Spinal cord (tissue), 10 donors: ENCODE measurements around the gene SYVN1. TPM values are rescaled to one million over a fixed set of nuclear protein-coding genes. Genes with fewer than 3 reads are reported as not detected.
A peak's percentile ranks its signal among the peaks of the same experiment; 100 is the strongest.

ENCODE experiments used
- DNase-seq, 6 donors: peaks; one replicate each; pipeline versions ENCODE4 v3.0.0 to v3.0.0-alpha.2; 2013 to 2015; ENCODE audit warnings: low spot score in 6 of 6, low read depth in 4 of 6
- H3K27ac ChIP-seq: one replicate; pipeline ENCODE4 v1.5.1; 2013; ENCODE audit warnings: low read depth, low read length, control low read depth
- H3K27me3 ChIP-seq: one replicate; pipeline ENCODE4 v1.6.1; 2013; ENCODE audit warnings: low read length; ENCODE audit not compliant: control insufficient read depth, insufficient read depth
- H3K36me3 ChIP-seq: one replicate; pipeline ENCODE4 v1.6.1; 2013; ENCODE audit warnings: low read length; ENCODE audit not compliant: control insufficient read depth, insufficient read depth
- H3K4me1 ChIP-seq: one replicate; pipeline ENCODE4 v1.6.1; 2013; ENCODE audit warnings: low read length; ENCODE audit not compliant: control insufficient read depth, insufficient read depth
- H3K4me3 ChIP-seq: one replicate; pipeline ENCODE4 v1.5.1; 2013; ENCODE audit warnings: low read depth, low read length, control low read depth
- H3K9me3 ChIP-seq: one replicate; pipeline ENCODE4 v1.6.1; 2013; ENCODE audit warnings: low read length; ENCODE audit not compliant: control insufficient read depth, insufficient read depth
- WGBS: methylation state at CpG from one replicate; pipeline ENCODE4 v1.1.5; 2013; ENCODE audit warnings: missing lambda C conversion rate; ENCODE audit not compliant: insufficient coverage; 5-methylcytosine and 5-hydroxymethylcytosine counted together
- polyA plus RNA-seq, 2 donors: library from polyadenylated mRNA; unstranded; fragments of 120-200 nt; gene quantifications; one replicate each; pipeline ENCODE4 v1.2.1, GENCODE V29; 2013; ENCODE audit not compliant: insufficient read length in 2 of 2
- total RNA-seq, 2 donors: library from RNA; depleted of rRNA in 1 of 2; stranded (reverse); fragments of 120-200 nt in 1 of 2; fragments of >200 nt in 1 of 2; gene quantifications; one replicate each; pipeline versions ENCODE4 v1.2.3 to v1.2.4, GENCODE V29; 2013 to 2014
- donor health status: healthy.

The SYVN1 gene
- total and polyA plus RNA-seq, 4 donors, result 14.3 to 52.6 (median 31.3) TPM

GRCh38 chr11:65107078-65107477 is 27.2 kb downstream of the SYVN1 start:
- Histone ChIP-seq H3K36me3 (peaks cover 56% of the 10 kb centered on the region), H3K4me3 (no peak overlapping the region), H3K4me1 (peaks cover 27% of the 10 kb centered on the region), H3K27me3 (no peaks in the 10 kb centered on the region), H3K27ac (no peak overlapping the region), H3K9me3 (no peaks in the 10 kb centered on the region)
- DNase-seq, result no peak
- 98% methylated on average over 7 of the region's 15 CpGs for WGBS

- Histone ChIP-seq H3K4me3 (no peak overlapping the region), H3K27me3 (no peaks in the 10 kb centered on the region), H3K27ac (no peak overlapping the region), H3K36me3 (peaks cover 38% of the 10 kb centered on the region), H3K4me1 (peaks cover 18% of the 10 kb centered on the region), H3K9me3 (no peaks in the 10 kb centered on the region)
- DNase-seq, result no peak
- 43% methylated on average over 1 of the region's 4 CpGs for whole genome bisulfite sequencing
These were observed 29.7 kb downstream of the SYVN1 start for GRCh38 chr11:65104628-65105027.

DNA sequence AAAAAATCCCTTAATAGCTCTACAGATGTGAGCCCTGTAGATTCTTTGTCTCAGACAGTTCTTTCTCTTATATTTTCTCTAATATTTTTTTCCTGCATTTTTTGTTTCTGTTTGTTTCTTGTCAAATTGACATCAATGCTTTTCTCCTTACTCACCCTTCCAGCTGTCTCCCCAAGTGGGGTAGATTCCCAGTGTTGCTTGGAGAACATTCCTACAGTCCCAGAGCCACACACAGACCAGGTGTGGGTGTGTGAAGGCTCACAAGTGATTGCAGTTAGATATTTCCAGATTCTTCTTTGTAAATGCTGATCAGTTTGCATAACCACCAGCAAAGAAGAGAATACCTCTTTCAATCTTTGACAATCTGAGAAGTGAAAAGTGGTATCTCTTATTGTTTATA is 30.8 kb downstream of the SYVN1 start:
- Histone ChIP-seq H3K27me3 (no peaks in the 10 kb centered on the region), H3K4me3 (no peak overlapping the region), H3K9me3 (no peaks in the 10 kb centered on the region), H3K27ac (no peak overlapping the region), H3K36me3 (peaks cover 34% of the 10 kb centered on the region), H3K4me1 (peaks cover 18% of the 10 kb centered on the region)
- DNase-seq, result no peak

- 54% methylated on average over 6 of the region's 8 CpGs for WGBS
- H3K27ac ChIP-seq, result peak overlapping the region; percentile 57
- no peaks in the 10 kb centered on the region for H3K27me3 ChIP-seq
- H3K4me3 ChIP-seq, result no peak overlapping the region
- peak in 1 of 6 donors; percentile 62 for DNase-seq
- peaks cover 19% of the 10 kb centered on the region for H3K4me1 ChIP-seq
- H3K9me3 ChIP-seq, result no peaks in the 10 kb centered on the region
- peaks cover 27% of the 10 kb centered on the region for H3K36me3 ChIP-seq
These were observed 31.9 kb downstream of the SYVN1 start for GRCh38 chr11:65102142-65103095.

DNA sequence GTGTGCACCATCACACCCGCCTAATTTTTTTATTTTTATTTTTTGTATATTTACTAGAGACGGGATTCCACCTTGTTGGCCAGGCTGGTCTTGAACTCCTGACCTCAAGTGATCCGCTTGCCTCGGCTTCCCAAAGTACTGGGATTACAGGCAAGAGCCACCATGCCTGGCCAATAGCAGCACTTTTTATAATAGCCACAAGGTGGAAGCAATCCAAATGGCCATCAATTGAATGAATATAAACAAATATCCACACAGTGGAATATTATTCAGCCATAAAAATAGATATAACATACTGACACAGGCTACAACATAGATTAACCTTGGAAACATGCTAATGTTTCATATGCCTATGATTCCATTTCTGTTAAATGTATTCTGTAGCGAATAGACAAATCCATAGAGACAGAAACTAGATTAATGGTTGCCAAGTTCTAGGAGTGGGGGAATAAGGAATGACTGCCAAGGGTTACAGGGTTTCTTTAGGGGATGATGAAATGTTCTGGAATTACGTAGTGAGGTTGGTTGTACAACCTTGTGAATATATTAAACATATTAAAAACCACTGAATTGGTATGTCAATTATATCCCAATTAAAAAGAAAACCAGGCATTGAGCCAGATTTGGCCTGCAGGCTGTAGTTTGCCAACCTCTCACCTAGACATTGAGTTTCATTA is 33.5 kb downstream of the SYVN1 start:
- H3K36me3 ChIP-seq, result peaks cover 19% of the 10 kb centered on the region
- no peak overlapping the region for H3K4me3 ChIP-seq
- 95% methylated on average over 3 of the region's 6 CpGs for WGBS
- H3K27ac ChIP-seq, result no peak overlapping the region
- H3K4me1 ChIP-seq, result peaks cover 31% of the 10 kb centered on the region
- H3K9me3 ChIP-seq, result no peaks in the 10 kb centered on the region
- H3K27me3 ChIP-seq, result no peaks in the 10 kb centered on the region
- DNase-seq, result peak in 1 of 6 donors; percentile 6

DNA sequence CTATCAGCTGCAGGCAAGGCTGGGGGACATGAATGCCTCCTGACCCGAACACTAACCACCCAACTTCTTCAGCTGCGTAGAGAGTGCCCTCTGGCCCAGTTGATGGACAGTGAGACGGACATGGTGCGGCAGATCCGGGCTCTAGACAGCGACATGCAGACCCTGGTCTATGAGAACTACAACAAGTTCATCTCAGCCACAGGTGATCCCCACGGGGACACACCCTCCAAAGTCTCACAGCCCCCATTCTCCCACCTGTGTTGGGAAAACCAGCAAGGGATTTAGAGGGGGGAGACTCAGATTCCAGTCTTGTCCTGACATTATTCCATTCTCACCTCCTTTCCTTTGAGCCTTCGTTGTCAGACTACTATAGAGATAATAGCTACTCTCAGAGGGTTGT is 37.4 kb downstream of the SYVN1 start:
- peak overlapping the region; percentile 86 for H3K4me3 ChIP-seq
- peak overlapping the region; percentile 87 for H3K27ac ChIP-seq
- H3K9me3 ChIP-seq, result no peaks in the 10 kb centered on the region
- H3K36me3 ChIP-seq, result peaks cover 10% of the 10 kb centered on the region
- no peaks in the 10 kb centered on the region for H3K27me3 ChIP-seq
- DNase-seq, result no peak
- peaks cover 26% of the 10 kb centered on the region for H3K4me1 ChIP-seq
- WGBS, result 40% methylated on average over 1 of the region's 8 CpGs

GRCh38 chr11:65095974-65096806 is 38.1 kb downstream of the SYVN1 start, which contains the start of gene VPS51:
Gene VPS51 (plus strand): TSS chr11:65096214. CDS start chr11:65096251, 37 bp downstream.
- Histone ChIP-seq H3K4me3 (peak within 1 kb of the TSS; percentile 86), H3K27ac (peak within 1 kb of the TSS; percentile 87), H3K27me3 (no peaks in the 10 kb centered on the region), H3K4me1 (peaks cover 19% of the 10 kb centered on the region), H3K36me3 (peaks cover 10% of the 10 kb centered on the region), H3K9me3 (no peaks in the 10 kb centered on the region)
- under 1% methylated on average over 45 of the region's 52 CpGs for WGBS
- DNase-seq, result peak; percentile 78 to 98 (median 88)

DNA sequence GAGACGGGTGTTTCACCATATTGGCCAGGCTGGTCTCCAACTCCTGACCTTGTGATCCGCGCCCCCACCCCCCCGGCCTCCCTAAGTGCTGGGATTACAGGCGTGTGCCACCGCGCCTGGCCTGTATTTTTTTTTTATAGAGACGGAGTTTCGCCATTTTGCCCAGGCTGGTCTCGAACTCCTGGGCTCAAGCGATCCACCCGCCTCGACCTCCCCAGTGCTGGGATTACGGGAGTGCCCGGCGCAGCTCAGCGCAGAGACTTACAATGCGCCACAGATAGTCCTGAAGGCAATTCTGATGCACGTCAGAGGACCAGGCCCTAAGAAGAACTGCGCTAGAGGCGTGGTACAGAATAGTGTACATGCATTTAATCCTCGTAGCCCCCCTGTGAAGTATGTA is 38.9 kb downstream of the SYVN1 start:
- Histone ChIP-seq H3K4me3 (peak overlapping the region; percentile 86), H3K27ac (peak overlapping the region; percentile 87), H3K9me3 (no peaks in the 10 kb centered on the region), H3K27me3 (no peaks in the 10 kb centered on the region), H3K4me1 (peaks cover 19% of the 10 kb centered on the region), H3K36me3 (peaks cover 13% of the 10 kb centered on the region)
- DNase-seq, result no peak
- 70% methylated on average over 22 of the region's 22 CpGs for WGBS

DNA sequence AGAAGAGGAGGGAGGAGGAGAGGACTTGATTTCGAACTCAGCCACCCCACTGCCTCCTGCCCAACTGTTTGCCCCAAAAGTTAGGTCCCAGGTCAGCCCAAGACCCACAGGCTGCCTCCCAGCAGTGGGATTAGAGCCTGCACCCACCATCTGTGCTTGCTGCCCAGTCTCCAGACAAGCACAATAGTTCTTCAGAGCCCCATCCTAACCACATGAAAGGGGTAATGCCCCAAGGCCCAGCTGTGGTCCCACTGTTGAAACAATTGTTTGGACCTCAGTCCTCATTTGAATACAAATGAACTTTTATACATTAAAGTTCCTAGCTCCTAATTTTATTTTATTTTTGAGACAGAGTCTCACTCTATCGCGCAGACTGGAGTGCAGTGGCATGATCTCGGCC is 43.7 kb downstream of the SYVN1 start:
- 100% methylated on average over 3 of the region's 4 CpGs for WGBS
- no peaks in the 10 kb centered on the region for H3K27me3 ChIP-seq
- H3K9me3 ChIP-seq, result no peaks in the 10 kb centered on the region
- peaks cover 4% of the 10 kb centered on the region for H3K4me1 ChIP-seq
- peaks cover 43% of the 10 kb centered on the region for H3K36me3 ChIP-seq
- no peak overlapping the region for H3K27ac ChIP-seq
- DNase-seq, result no peak
- H3K4me3 ChIP-seq, result no peak overlapping the region
